ENCODE results near the gene AADACL4. TPM values are rescaled to one million over a fixed set of nuclear protein-coding genes. Genes with fewer than 3 reads are reported as not detected.

The AADACL4 gene
- total RNA-seq (2014; rRNA removed; shearing (Covaris generic)): not detected in 2 replicates

- DNase-seq (ENCODE audit: low read depth): no peak
These were observed at the start of gene AADACL4 for GRCh38 chr1:12643785-12644184. Gene AADACL4, plus strand, starts transcription at chr1:12644085. Its CDS starts 462 bp downstream, at chr1:12644547.

- DNase-seq (ENCODE audit: low read depth): no peak
These were observed 49.4 kb upstream of the AADACL4 start for GRCh38 chr1:12594490-12594889.

- DNase-seq (ENCODE audit: low read depth): peak; percentile 78
These were observed 48.7 kb upstream of the AADACL4 start for GRCh38 chr1:12594966-12595756.

GRCh38 chr1:12595757-12596006, 48.2 kb upstream of the AADACL4 start:
- no peak for DNase-seq (ENCODE audit: low read depth)

GRCh38 chr1:12596007-12596821, 47.7 kb upstream of the AADACL4 start:
- peak; percentile 96 for DNase-seq (ENCODE audit: low read depth)

- DNase-seq (ENCODE audit: low read depth): no peak
These were observed 46.1 kb upstream of the AADACL4 start for GRCh38 chr1:12597792-12598191.

GRCh38 chr1:12598974-12599373, 44.9 kb upstream of the AADACL4 start:
- no peak for DNase-seq (ENCODE audit: low read depth)

- no peak for DNase-seq (ENCODE audit: low read depth)
These were observed 44.2 kb upstream of the AADACL4 start for GRCh38 chr1:12599657-12600056.

GRCh38 chr1:12600335-12600734, 43.5 kb upstream of the AADACL4 start:
- DNase-seq (ENCODE audit: low read depth): no peak

GRCh38 chr1:12600880-12601633, 42.8 kb upstream of the AADACL4 start:
- DNase-seq (ENCODE audit: low read depth): peak; percentile 77

GRCh38 chr1:12601700-12602658, 41.9 kb upstream of the AADACL4 start:
- peak; percentile 86 for DNase-seq (ENCODE audit: low read depth)

GRCh38 chr1:12602659-12603024, 41.2 kb upstream of the AADACL4 start:
- DNase-seq (ENCODE audit: low read depth): no peak

- DNase-seq (ENCODE audit: low read depth): no peak
These were observed 40.7 kb upstream of the AADACL4 start for GRCh38 chr1:12603224-12603623.

GRCh38 chr1:12604114-12604874, 39.6 kb upstream of the AADACL4 start:
- DNase-seq (ENCODE audit: low read depth): peak; percentile 98

GRCh38 chr1:12604986-12605385, 38.9 kb upstream of the AADACL4 start:
- DNase-seq (ENCODE audit: low read depth): no peak

- no peak for DNase-seq (ENCODE audit: low read depth)
These were observed 36.6 kb upstream of the AADACL4 start for GRCh38 chr1:12607263-12607662.

- DNase-seq (ENCODE audit: low read depth): no peak
These were observed 35.5 kb upstream of the AADACL4 start for GRCh38 chr1:12608311-12608957.

GRCh38 chr1:12609469-12610003, 34.3 kb upstream of the AADACL4 start:
- DNase-seq (ENCODE audit: low read depth): no peak

GRCh38 chr1:12610305-12610935, 33.5 kb upstream of the AADACL4 start:
- no peak for DNase-seq (ENCODE audit: low read depth)
